GM19395 (cell line): ENCODE measurements around the gene PUS7L.

Source experiments
- ATAC-seq: cut with Tn5 transposase; IDR thresholded peaks from one replicate; pipeline ENCODE4 v1.9.1; 2021; ENCODE audit warnings: mild to moderate bottlenecking, moderate library complexity; ENCODE audit not compliant: unreplicated experiment

The PUS7L gene

GRCh38 chr12:43669373-43669772 lies 89.2 kb downstream of the PUS7L start:
- ATAC-seq: no peak
